Keratinocyte (primary cell): Measurements from ENCODE around the gene MON2.

Experiments used
- EZH2 ChIP-seq: IDR thresholded peaks from one replicate; pipeline ENCODE4 v1.6.1; 2012; ENCODE audit warnings: inconsistent platforms, mild to moderate bottlenecking, low read length, moderate library complexity
- TF ChIP-seq, protein P1 (sequence below), 3 experiments: IDR thresholded peaks in 1 of 3; conservative IDR thresholded peaks in 1 of 3; optimal IDR thresholded peaks in 1 of 3; 2 replicates in 2 of 3; 3 replicates in 1 of 3; pipeline versions ENCODE3 to v1.5.1; 2011; ENCODE audit warnings: low read length in 3 of 3, mild to moderate bottlenecking in 3 of 3, moderate library complexity in 2 of 3, control low read depth in 1 of 3, inconsistent platforms in 1 of 3; ENCODE audit not compliant: insufficient read depth in 2 of 3; ENCODE audit errors: extremely low read depth in 1 of 3

DNA sequence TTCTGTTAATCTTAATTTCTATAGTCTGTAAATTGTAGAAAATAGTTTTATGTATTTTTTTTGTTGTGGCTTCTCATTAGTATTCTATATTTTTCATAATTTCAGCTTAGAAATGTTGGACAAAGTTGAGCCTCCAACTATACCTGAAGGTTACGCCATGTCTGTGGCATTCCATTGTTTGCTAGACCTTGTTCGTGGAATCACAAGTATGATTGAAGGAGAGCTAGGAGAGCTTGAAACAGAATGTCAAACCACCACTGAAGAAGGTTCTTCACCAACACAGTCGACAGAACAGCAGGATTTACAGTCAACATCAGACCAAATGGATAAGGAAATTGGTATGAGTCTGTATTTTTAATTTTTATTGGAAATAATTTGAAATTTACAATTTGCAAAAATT lies 65.7 kb downstream of the MON2 start:
- TF ChIP-seq, protein P1, sequence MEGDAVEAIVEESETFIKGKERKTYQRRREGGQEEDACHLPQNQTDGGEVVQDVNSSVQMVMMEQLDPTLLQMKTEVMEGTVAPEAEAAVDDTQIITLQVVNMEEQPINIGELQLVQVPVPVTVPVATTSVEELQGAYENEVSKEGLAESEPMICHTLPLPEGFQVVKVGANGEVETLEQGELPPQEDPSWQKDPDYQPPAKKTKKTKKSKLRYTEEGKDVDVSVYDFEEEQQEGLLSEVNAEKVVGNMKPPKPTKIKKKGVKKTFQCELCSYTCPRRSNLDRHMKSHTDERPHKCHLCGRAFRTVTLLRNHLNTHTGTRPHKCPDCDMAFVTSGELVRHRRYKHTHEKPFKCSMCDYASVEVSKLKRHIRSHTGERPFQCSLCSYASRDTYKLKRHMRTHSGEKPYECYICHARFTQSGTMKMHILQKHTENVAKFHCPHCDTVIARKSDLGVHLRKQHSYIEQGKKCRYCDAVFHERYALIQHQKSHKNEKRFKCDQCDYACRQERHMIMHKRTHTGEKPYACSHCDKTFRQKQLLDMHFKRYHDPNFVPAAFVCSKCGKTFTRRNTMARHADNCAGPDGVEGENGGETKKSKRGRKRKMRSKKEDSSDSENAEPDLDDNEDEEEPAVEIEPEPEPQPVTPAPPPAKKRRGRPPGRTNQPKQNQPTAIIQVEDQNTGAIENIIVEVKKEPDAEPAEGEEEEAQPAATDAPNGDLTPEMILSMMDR (optimal IDR thresholded peaks at IDR 0.05 in 1 of 3, IDR thresholded peaks at IDR 0.05 in 1 of 3, conservative IDR thresholded peaks at IDR 0.05 in 1 of 3; ENCODE audit: extremely low read depth in 1 of 3, insufficient read depth in 2 of 3, low read length in 3 of 3) = no peak
- no peak for TF ChIP-seq EZH2
